ENCODE results near the gene SLC1A2.

SLC1A2 gene

DNA sequence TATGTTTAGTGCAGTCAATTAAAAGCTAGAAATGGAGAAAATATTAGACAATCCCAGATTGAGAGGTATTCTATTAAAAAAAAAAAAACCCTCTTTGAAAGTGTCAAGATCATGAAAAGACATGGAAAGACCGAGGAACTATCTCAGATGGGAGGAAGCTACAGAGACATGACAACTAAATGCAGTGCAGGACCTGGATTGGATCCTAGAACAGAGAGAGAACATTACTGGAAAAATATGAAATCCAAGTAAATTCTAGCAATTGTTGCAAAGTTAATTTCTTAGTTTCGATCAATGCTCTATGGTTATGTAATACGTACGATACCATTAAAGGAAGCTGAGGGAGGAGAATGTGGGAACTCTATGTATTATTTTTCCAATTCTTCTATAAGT is 43.2 kb downstream of the SLC1A2 start:
- no peak for DNase-seq

DNA sequence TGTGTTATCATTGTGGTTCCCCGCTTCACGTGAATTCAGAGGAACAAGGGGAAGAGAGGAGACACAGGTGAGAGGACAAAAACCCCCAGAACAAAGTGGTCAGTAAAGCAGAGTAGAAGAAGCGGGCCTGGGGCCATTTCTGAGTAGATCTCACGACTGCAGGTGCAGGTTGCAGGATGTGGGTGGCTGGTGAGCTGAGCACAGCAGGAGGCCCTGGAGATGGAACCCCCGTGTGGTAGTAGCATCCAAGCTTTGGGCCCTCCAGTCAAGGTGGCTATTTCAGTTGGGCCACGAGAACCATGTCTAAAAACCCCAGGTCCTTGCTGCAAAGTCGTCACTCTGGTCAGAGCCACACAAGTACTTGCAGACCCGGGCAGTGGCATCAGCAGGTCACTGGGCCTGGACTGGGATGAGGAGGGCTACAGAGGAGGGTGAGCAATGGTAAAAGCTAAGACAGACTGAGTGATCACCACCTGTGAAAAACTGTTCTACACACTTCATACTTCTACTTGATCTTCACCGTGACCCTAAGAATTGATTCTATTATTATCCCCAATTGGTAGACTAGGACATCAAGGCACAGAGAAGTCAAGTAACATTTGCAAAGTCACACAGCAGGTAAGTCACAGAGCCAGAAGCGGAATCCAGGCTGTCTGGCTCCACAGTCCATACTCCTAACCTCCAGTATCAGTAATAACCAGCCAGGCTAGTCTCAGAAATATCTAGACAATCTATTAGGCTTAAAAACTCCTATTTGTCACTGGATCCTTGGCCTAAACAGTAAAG is 43.8 kb downstream of the SLC1A2 start:
- DNase-seq, result no peak

DNA sequence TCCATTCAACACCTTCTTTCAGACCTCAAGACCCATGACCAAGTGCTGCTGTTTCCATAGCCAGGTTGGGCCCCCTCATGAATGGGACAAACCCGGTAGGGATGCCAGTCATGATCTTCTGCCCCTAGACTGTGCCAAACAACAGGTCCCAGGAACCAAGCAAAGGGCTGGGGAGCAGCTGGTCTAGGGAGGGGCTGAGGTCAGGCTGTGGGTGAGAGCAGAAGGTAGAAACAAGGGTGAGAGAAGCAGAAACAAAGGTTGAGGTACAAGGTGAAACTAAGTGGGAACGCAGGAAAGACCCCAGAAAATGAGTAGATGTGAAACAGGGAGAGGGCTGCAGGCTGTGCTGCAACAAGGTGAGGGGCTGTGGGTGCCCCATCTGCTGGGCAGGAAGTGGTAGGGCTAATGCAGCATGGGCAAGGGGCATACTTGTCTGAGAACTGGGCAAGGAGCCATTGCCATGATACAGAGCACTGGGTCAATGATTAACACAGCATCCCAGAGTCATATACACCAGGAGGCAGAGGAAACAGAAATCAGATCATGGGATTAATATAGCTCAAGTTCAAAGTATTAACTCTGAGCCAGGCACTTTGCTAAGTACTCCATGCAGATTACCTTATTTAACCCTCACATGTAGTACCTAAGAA is 45.9 kb downstream of the SLC1A2 start:
- DNase-seq, result no peak

DNA sequence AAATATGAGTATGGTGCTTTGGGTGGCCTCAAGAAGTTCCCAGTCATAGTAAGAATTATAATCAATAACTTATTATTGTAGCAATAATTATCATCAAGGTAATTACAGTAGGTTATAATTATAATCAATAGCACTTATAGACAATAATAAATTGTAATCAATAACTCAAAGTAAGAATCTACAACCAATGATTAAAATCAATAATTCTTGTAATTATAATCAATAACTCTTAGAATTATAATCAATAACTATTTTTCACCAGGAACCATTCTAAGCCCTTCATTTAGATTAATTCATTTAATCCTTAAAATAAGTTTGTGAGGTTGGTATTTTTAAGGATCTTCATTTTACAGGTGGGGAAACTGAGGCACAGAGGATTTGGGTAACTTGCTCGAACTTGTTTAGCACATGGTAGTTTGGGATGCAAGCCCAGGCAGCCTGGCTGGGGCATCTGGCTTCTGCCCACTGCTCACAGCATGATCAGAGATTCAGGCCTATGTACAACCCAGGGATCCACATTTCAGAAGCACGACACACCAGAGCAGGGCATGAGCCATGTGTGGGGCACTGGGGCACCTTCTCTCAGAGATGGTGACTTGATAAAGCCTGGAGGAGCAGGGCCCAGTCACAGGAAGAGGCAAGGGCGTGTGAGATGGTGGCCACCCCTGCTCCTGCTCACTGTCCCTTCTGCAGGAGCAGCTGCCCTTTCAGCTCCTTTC is 46.6 kb downstream of the SLC1A2 start:
- DNase-seq, result no peak

DNA sequence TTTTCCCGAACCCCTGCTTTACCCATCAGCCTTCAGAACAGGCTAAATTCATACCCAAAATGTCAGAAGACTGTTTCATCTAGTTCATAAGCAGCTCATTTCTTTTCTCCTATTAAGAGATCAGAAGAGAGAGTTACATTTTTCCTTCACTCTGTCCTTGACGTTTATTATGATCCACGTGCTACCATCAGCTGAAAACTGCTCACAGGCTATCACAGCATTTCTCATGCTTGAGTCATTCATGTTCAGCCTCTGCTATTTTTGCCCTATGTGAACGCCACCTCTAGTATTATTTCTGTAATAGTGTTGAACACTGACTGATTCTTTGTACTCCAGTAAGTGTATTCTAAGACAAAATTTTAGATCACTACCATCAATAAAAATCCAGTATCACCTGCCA is 51.9 kb downstream of the SLC1A2 start:
- DNase-seq, result no peak

DNA sequence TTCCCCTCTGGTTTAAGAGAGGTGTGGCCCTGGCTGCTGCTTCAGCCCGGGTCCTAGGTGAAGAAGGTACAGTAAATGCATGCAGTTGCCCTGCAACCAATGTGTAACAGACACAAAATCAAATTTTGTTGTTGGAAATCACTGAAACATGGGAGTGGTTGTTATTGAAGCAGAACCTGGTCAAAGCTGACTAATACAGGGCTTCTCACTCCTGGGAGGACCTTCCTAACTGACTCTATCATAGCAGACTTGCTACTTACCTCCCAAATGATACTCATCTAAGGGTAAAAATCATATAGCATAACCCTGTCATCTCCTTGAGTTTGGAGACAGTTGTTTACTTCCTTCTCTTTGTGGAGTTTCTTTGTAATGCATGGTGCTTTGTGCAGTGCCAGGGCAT is 52.6 kb downstream of the SLC1A2 start:
- no peak for DNase-seq

DNA sequence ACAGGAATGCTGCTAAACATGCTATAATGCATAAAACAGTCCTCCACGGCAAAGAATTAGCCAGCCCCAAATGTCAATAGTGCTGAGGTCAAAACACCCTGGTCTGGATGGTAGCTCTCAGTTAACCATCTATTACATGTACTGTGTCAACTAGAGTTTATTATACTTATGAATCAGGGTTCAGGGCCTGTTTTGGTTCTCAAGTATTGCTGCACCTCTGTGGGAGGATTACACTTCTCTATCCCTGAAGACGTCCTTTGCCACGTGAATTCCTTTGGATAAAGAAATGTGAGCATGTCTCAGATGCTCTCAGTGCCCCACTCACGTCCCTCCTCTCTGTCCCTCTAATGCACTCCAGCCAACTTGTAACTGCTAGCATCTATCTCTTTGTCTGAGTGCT is 53.4 kb downstream of the SLC1A2 start:
- no peak for DNase-seq

DNA sequence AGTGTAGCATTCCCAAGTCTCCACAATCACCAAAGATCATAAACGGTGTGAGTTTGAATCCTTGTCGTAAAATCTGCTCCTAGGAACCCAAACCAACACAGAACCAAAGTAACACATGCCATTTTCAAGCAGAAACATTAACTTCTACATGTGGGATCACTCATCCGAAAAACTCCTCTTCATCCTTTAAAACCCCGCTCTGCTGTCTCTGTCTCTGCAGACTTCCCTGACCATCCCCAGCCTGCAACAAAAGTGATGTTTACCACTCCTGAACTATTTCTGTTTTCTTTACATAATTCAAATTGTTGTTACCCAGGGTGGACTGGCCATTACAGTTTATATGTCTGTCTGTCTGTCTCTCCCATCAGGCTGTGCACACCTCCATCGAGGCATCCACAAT is 54.0 kb downstream of the SLC1A2 start:
- no peak for DNase-seq

DNA sequence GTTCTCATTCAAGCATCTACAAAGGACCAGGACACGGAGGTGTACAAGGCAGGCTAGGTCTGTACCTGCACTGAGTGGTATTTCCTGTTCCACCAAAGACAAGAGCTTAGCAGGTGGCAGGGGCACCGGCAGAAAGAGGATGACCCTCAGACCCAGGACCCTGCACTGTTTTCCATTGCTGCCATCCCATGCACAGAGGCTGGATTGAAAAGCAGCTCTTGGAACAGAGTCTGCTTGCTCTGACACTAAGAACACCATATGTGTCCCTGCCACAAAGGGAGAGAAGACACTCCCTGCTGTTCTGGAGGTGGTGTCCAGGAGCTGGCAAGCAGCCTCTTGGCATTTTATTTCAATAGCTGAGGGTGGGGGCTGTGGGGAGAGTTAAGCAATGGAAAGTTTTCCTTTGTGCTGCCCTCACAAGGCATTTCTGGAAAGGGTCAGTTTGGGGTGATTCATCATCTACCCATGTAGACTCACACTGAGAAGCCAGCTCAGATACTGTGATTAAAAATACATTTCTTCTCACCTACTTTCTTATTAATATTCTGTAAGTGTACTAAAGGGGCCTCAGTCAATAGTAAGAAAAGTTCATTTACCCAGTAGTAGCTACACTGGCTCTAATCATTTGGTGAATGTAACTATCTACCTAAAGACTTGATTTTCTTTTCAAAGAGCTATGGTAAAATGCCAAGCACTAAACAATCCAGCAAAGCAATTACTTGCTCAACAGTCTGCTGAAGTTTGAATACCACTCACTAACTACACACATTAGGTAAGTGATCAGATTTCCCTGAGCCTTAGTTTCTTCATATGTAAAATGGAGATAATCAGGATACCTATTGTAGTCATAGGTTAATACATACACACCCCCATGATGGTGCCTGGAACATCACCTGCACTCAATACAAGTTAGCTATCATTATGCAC is 55.2 kb downstream of the SLC1A2 start:
- DNase-seq, result no peak

DNA sequence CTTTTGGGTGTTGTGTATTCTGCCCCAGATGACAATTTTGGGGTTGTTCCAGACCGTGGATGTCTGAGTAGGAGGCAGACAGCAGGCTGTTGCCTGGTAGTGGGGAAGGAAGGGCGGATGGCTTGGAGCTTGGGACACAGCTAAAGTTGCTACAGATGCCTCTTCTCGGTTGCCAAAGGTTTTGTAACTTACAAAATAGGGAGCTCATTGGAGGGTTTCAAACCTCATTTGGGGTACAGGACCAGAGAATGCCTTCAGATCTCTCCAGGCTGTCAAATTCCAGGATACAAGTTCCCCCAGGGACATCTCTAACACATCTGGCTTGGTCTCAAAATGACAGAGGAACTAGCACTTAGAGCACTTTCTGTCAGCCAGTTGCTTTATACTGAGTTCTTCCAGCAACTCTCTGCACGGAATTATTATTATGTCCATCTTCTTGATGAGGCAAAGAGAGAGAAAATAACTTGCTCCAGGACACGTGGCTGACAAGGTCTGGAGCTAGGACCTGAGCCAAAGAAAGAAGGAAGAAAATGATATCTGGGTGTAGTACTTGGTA is 56.0 kb downstream of the SLC1A2 start:
- no peak for DNase-seq

DNA sequence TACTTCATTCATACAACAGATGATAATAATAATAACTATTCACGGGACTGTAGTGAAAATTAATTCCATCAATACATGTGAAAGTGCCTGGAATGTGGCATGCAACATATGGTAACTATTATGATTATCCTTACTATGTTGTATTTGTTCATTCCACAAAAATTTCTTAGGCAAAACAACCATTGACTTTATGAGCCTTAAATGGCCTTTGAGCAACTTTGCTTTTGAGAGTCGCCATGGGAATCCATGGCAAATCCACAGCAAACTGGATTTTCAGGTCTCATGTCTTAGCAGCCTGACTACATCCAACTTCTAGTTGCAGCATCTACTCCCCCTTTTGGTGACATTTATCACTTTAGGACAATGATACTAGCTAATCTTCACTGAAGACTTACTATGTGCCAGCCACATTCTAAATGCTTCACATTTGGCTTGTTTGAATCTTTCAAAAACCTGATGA is 56.8 kb downstream of the SLC1A2 start:
- DNase-seq, result no peak

DNA sequence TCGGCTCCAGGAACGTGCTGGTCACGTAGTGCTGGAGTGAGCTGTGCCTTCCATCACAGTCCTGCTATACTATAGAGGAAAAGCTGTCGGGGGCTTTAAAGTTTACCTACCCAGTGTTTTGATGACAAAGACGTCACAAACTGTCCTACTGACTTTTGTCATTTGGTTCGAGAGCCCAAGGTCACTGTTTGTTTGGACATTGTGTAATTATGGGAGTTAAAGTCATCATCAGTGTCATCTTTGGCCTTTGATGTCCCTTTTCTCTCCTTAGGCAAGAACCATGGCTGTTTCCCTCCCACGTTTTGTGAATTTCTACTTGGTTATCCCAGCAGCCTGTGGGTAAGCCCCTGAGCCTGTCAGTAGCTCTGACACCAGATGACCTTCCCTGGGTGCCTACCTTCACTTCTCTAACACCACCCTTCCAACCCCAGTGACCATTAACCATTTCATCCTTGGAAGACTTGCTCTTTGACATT is 59.3 kb downstream of the SLC1A2 start:
- no peak for DNase-seq

DNA sequence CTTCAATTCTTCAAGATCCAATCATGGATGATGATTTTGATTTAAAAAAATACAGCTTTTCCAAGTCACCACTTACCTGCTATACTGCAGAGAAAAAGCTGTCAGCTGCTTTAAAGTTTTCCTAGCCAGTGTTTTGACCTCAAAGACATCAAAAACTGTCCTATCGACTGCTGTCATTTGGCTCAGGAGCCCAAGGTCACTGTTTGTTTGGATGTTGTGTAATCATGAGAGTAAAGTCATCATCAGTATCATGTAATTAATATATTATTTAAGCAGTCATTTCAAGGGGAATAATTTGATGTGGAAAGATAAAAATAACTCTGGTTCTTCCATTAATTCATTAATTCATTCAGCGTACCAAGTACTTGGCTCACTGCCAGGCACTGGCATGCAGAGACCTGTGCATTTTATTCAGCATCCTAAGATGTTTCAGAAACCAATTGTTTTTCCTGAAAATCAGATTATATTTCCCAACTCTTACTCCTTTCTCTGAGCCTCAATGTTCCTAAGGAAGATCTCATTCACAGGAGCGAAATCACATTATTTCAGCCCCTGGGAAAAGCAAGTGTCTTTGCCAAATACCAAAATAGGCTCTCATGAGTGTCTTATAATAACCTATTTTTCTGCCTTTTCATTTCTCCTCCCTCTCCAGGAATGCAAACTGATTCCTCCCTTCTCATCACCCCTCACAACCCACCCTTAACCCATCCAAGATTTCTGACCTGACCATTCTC is 59.9 kb downstream of the SLC1A2 start:
- DNase-seq, result peak in 1 of 3 experiments; percentile 18

DNA sequence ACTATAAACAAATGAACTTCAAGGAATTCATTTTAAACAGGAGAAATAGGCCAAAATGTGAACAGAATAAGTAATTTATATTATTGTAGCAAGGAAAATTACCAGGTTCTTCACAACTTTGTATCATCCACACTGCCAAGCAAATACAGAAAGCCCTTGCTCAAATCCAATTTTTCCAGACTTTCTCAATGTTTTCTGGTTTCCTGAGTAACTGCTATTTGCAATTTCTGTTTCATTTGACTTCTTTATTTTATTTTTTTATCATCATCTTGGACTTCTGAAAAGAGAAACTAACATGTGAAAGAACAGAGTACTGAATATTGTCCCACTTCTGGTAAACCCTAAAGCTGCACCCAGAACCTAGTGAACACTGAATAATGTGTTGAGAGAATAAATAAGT is 61.0 kb downstream of the SLC1A2 start:
- no peak for DNase-seq

DNA sequence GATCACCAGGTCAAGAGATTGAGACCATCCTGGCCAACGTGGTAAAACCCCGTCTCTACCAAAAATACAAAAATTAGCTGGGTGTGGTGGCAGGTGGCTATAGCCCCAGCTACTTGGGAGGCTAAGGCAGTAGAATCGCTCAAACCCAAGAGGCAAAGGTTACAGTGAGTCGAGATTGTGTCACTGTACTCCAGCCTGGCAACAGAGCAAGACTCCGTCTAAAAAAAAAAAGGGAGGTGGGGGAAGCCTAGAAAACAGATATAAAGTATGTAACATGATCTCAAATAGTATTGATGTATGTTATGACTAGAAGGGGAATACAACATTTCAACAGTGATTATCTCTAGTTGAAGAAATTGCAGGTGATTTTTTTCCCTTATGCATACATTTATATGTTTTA is 61.4 kb downstream of the SLC1A2 start:
- no peak for DNase-seq

DNA sequence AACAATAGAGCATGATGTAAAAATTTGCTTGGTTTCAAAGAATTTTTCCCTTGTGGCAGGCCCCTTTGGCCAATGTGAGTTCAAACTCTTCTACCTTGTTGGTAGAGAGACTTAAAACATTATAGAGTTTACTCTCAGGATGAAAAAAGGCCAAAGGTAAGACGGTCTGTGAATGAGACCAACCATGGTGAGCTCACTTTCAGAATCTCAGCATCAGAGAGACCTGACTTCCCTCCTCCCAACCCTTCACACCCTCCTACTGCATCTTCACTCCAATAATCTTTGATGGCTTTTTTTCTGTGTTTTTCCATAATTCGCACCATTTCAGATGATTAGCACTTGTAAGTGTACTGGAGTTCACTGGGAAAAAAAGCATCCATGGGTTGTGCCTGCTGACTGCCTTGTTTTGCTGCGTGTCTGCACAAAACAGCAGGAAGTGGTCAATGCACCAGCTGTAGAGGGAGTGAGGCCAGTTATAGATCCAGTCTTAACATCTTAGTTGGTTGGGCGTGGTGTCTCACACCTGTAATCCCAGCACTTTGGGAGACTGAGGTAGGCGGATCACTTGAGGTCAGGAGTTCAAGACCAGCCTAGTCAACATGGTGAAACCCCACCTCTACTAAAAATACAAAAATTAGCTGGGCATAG is 64.1 kb downstream of the SLC1A2 start:
- DNase-seq, result no peak

DNA sequence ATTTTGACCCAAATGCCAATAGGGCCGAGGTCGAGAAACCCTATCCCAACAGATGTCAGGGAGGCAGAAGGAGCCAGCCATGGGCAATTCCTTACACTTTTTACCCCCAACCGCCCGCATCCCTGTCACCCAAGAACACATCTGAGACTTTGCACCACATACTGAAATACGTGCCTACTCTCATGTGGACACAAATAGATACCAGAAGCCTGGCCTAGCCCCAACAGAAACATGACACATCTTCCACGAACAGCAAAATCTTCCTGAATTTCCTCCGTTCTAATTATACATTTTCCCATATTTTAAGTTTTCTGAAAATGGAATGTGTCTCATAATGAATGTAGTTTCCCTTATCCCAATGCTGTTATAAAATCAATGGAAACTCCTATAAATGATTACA is 64.7 kb downstream of the SLC1A2 start:
- no peak for DNase-seq

DNA sequence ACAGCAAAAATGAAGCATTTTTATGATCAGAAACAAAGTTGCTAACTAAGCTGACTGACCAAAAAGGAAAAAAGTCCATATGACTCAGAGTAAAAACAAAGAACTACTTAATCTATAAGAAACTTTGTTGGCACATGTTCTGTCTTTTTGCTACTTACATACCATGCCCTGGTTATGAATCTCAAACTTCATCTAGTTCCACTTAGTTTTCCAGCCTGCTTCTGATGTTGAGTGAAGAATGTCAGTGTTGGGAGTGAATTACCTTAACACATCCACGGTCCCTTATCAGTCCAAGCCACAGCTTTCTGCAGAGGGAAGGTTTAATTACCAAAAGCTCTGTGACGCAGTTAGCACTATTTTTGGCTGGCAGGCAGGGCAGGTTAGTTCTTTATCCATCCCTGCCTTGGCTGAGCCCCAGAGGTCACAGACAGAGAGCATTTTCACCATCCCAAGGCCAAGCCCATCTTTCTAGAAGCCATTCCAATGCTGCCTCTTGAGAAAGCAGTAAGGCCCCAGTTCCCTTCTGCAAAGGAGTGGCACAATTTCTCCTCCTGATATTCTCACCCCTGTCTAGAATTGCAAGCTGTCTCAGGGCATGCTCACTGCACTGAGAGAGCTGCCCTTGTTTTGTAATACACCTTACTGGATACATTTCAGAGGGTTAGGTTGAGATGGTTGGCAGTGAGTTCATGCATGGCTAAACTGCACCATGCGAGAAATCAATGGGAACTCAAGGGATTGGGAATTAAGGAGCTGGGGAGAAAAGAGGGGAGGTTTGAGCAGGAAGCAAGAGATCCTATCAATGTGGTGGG is 67.1 kb downstream of the SLC1A2 start:
- no peak for DNase-seq

DNA sequence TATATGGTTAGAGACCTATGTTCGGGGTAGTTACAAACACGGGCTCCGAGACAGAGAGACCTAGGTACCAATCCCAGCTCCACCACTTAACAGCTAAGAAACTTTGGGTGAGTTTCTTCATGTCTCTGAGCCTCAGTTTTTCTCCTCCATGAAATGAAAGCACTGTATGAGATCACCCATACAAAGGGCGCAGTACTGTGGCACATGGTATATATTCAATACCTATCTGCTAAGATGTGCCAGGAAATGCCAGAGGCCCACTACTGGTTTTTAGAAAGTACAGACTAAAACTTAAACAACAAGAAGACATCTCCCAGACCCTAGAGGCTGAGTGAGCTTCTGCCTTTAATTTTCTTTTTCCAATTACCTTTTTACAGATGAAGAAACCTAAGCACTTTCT is 69.5 kb downstream of the SLC1A2 start:
- DNase-seq, result no peak

Measured in NCI-H1417 (cell line).